Loucy (cell line): ENCODE results near the gene ZNF148.

Experiments
- H2AFZ ChIP-seq: fragments of 200-600 bp; sonication (generic); 2 replicates; pipeline ENCODE4 v1.6.0; 2016; ENCODE audit warnings: antibody characterized with exemption, mild to moderate bottlenecking, low read length, moderate library complexity
- H3F3A ChIP-seq: fragments of 200-600 bp; 2 replicates; pipeline ENCODE4 v1.6.0; 2016; ENCODE audit warnings: antibody characterized with exemption, low read depth, mild to moderate bottlenecking
- H3K27me3 ChIP-seq: fragments of 200-600 bp; sonication (generic); 2 replicates; pipeline ENCODE4 v1.6.1; 2014; ENCODE audit warnings: low read length, mild to moderate bottlenecking; ENCODE audit not compliant: insufficient read depth, poor library complexity, severe bottlenecking
- H3K36me3 ChIP-seq: fragments of 200-600 bp; sonication (generic); 2 replicates; pipeline ENCODE4 v1.6.1; 2016; ENCODE audit warnings: low read length; ENCODE audit not compliant: insufficient read depth
- H3K4me1 ChIP-seq: fragments of 200-600 bp; sonication (generic); 2 replicates; pipeline ENCODE4 v1.5.1; 2014; ENCODE audit warnings: low read length, mild to moderate bottlenecking; ENCODE audit not compliant: insufficient read depth, poor library complexity, severe bottlenecking
- H3K4me2 ChIP-seq: fragments of 200-600 bp; sonication (generic); 2 replicates; pipeline ENCODE4 v1.6.0; 2014; ENCODE audit warnings: antibody characterized with exemption, low read length, low read depth, mild to moderate bottlenecking; ENCODE audit not compliant: poor library complexity, severe bottlenecking
- H3K4me3 ChIP-seq: fragments of 200-600 bp; sonication (generic); 2 replicates; pipeline ENCODE4 v1.5.1; 2014; ENCODE audit warnings: low read length, mild to moderate bottlenecking, mixed read lengths; ENCODE audit not compliant: poor library complexity, severe bottlenecking
- H3K79me2 ChIP-seq: fragments of 200-600 bp; sonication (generic); 2 replicates; pipeline ENCODE4 v1.6.1; 2014; ENCODE audit warnings: low read length; ENCODE audit not compliant: insufficient read depth
- H3K9ac ChIP-seq: fragments of 200-600 bp; sonication (generic); 2 replicates; pipeline ENCODE4 v1.6.0; 2014; ENCODE audit warnings: mild to moderate bottlenecking, low read depth, low read length, moderate library complexity; ENCODE audit not compliant: poor library complexity, severe bottlenecking
- H3K9me2 ChIP-seq: fragments of 200-600 bp; sonication (generic); replicated peaks from 2 replicates; pipeline ENCODE4 v1.6.1; 2016; ENCODE audit warnings: low read depth, low read length, mixed read lengths
- H3K9me3 ChIP-seq: fragments of 200-600 bp; sonication (generic); 2 replicates; pipeline ENCODE4 v1.6.1; 2014; ENCODE audit warnings: mild to moderate bottlenecking, antibody characterized with exemption, low read length, low read depth; ENCODE audit not compliant: insufficient read depth
- H4K20me1 ChIP-seq: fragments of 200-600 bp; sonication (generic); 2 replicates; pipeline ENCODE4 v1.6.0; 2014; ENCODE audit warnings: antibody characterized with exemption, low read length, mild to moderate bottlenecking; ENCODE audit not compliant: insufficient read depth, poor library complexity, severe bottlenecking
- EZH2phosphoT487 ChIP-seq: fragments of 200-600 bp; IDR thresholded peaks from 2 replicates; pipeline ENCODE4 v1.6.1; 2018; ENCODE audit warnings: antibody characterized with exemption, mild to moderate bottlenecking, moderate library complexity, borderline replicate concordance
- TF ChIP-seq, protein P1 (sequence below): fragments of 200-600 bp; sonication (generic); conservative IDR thresholded peaks from 2 replicates; pipeline ENCODE4 v1.5.1; 2014; ENCODE audit warnings: mild to moderate bottlenecking, antibody characterized with exemption, low read length

ZNF148 gene

DNA sequence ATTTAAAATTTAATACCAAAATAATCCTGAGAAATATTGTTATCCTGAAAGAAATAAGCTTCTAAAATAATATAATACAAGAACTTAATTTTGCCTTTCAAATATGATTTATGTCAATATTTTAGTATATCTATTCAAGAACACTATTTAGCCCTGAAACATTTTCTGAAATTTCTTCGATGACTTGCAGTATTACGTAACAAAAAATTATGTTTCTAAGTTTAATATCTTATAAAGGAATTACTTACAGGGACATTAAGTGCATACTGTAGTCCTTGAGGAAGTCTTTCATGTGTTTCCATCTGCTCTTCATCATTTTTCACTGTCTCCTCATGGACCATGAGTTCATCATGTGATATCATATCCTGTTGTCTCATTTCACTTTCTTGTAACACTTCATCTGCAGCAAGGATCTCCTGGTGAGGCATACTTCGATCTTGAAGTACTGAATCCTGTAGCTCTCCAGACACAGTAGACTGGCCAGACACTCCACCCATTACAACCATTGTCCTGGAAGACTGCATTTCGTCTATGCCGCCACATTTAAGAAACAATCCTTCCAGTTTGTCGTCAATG, 62.0 kb downstream of the ZNF148 start:
- H3K27me3 ChIP-seq, result no peaks in the 10 kb centered on the region
- H3K4me1 ChIP-seq, result peaks cover 9% of the 10 kb centered on the region
- H3K79me2 ChIP-seq, result peaks cover 20% of the 10 kb centered on the region
- peaks cover 4% of the 10 kb centered on the region for H4K20me1 ChIP-seq
- no peak overlapping the region for H2AFZ ChIP-seq
- no peak overlapping the region for H3K4me2 ChIP-seq
- no peaks in the 10 kb centered on the region for H3F3A ChIP-seq
- H3K9ac ChIP-seq, result no peak overlapping the region
- peaks cover 40% of the 10 kb centered on the region; the same call in 1 of the 2 replicates for H3K36me3 ChIP-seq
- TF ChIP-seq, protein P1, sequence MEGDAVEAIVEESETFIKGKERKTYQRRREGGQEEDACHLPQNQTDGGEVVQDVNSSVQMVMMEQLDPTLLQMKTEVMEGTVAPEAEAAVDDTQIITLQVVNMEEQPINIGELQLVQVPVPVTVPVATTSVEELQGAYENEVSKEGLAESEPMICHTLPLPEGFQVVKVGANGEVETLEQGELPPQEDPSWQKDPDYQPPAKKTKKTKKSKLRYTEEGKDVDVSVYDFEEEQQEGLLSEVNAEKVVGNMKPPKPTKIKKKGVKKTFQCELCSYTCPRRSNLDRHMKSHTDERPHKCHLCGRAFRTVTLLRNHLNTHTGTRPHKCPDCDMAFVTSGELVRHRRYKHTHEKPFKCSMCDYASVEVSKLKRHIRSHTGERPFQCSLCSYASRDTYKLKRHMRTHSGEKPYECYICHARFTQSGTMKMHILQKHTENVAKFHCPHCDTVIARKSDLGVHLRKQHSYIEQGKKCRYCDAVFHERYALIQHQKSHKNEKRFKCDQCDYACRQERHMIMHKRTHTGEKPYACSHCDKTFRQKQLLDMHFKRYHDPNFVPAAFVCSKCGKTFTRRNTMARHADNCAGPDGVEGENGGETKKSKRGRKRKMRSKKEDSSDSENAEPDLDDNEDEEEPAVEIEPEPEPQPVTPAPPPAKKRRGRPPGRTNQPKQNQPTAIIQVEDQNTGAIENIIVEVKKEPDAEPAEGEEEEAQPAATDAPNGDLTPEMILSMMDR, result no peak
- no peak for TF ChIP-seq EZH2phosphoT487
- H3K4me3 ChIP-seq, result no peak overlapping the region
- H3K9me2 ChIP-seq, result no peaks in the 10 kb centered on the region
- H3K9me3 ChIP-seq, result no peaks in the 10 kb centered on the region

DNA sequence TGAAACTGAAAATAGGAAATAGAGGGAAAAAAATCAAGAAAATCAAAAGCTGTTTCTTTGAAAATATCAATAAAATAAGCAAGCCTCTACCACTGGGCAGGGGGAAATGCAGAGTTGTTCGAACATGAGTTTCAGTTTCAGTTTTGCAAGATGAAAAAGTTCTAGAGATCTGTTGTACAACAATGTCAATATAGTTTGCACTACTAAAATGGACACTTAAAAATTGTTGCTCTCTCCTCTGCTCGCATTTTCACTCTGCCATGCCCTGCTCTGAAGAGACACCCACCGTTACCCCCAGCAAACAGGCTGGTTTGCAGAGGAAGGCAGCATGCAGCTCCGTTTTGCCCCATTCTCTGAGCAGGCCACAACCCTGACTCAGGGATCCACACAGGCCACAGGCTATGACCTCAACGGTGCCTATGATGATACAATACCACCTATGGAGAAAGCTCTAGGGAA, 64.5 kb downstream of the ZNF148 start:
- peaks cover 7% of the 10 kb centered on the region for H4K20me1 ChIP-seq
- no peaks in the 10 kb centered on the region for H3K27me3 ChIP-seq
- no peak overlapping the region for H2AFZ ChIP-seq
- H3K9me3 ChIP-seq, result no peaks in the 10 kb centered on the region
- H3K9me2 ChIP-seq, result no peaks in the 10 kb centered on the region
- H3F3A ChIP-seq, result no peaks in the 10 kb centered on the region
- TF ChIP-seq, protein P1, result no peak
- TF ChIP-seq EZH2phosphoT487, result no peak
- peaks cover 37% of the 10 kb centered on the region; the same call in 1 of the 2 replicates for H3K36me3 ChIP-seq
- H3K4me2 ChIP-seq, result peak overlapping the region; percentile 68
- peak overlapping the region; percentile 69 for H3K4me3 ChIP-seq
- H3K4me1 ChIP-seq, result peaks cover 9% of the 10 kb centered on the region
- peak overlapping the region; percentile 55 for H3K9ac ChIP-seq
- H3K79me2 ChIP-seq, result peaks cover 43% of the 10 kb centered on the region

DNA sequence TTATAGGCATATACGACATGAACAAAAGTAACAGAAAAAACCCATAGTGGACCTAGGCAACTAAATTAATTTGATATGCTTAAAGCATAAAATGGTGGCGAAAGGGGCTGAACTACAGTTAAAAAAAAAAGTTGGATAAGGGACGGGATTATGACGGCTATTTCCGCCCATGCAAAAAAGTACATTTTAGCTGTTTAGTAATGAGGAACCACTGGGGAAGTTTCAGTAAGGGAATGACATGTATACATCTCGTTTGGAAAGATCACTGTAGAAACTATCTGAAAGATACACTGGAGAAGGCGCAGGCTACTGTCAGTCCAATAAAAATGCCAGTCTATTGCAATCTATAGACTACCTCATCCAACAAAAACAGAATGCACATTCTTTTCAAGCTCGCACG, 65.6 kb downstream of the ZNF148 start:
- Histone ChIP-seq H2AFZ (no peak overlapping the region), H3K9ac (no peak overlapping the region), H3K4me2 (no peak overlapping the region), H3K9me3 (no peaks in the 10 kb centered on the region), H3K4me3 (no peak overlapping the region), H4K20me1 (peaks cover 7% of the 10 kb centered on the region), H3K4me1 (peaks cover 9% of the 10 kb centered on the region), H3K27me3 (no peaks in the 10 kb centered on the region), H3F3A (no peaks in the 10 kb centered on the region), H3K36me3 (peaks cover 37% of the 10 kb centered on the region; the same call in 1 of the 2 replicates), H3K79me2 (peaks cover 55% of the 10 kb centered on the region), H3K9me2 (no peaks in the 10 kb centered on the region)
- no peak for TF ChIP-seq EZH2phosphoT487

DNA sequence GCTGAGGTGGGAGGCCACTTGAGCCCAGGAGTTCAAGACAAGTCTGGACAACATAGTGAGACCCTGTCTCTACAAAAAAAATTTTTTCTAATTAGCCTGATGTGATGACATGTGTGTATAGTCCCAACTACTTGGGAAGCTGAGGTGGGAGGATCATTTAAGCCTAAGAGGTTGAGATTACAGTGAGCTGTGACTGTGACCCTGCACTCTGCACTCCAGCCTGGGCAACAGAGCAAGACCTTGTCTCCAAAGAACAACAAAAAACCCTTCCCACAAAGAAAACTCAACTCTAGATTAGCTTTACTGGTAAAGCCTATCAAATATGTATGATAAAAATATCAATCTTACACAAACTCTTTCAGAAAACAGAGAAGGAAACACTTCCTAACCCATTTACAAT, 68.5 kb downstream of the ZNF148 start:
- Histone ChIP-seq H3F3A (no peaks in the 10 kb centered on the region), H4K20me1 (peaks cover 7% of the 10 kb centered on the region), H3K4me2 (no peak overlapping the region), H3K79me2 (peaks cover 79% of the 10 kb centered on the region), H2AFZ (no peak overlapping the region), H3K36me3 (peaks cover 25% of the 10 kb centered on the region; the same call in 1 of the 2 replicates), H3K9me2 (no peaks in the 10 kb centered on the region), H3K9me3 (no peaks in the 10 kb centered on the region), H3K4me3 (no peak overlapping the region), H3K9ac (no peak overlapping the region), H3K4me1 (peaks cover 9% of the 10 kb centered on the region), H3K27me3 (no peaks in the 10 kb centered on the region)
- TF ChIP-seq, protein P1, result no peak
- TF ChIP-seq EZH2phosphoT487, result no peak
